GM23338 (cell line): Measurements from ENCODE around the gene PREP. TPM values are rescaled to one million over a fixed set of nuclear protein-coding genes. Genes with fewer than 3 reads are reported as not detected.

Experiments
- ATAC-seq: fragments of 200-7000 bp; cut with Tn5 transposase; 3 replicates; pipeline ENCODE4 v1.9.1; 2020
- DNase-seq: peaks from one replicate; pipeline ENCODE4 v3.0.0-alpha.2; 2015; ENCODE audit warnings: low spot score
- H2AFZ ChIP-seq: fragments of 200-600 bp; sonication (generic); 2 replicates; pipeline ENCODE4 v1.8.0; 2016; ENCODE audit warnings: antibody characterized with exemption, mild to moderate bottlenecking, moderate library complexity
- H3F3A ChIP-seq: fragments of 200-600 bp; sonication (generic); replicated peaks from 2 replicates; pipeline ENCODE4 v1.8.0; 2017; ENCODE audit warnings: antibody characterized with exemption, mixed run types, low read depth
- H3K27ac ChIP-seq: fragments of 200-600 bp; sonication (generic); 2 replicates; pipeline ENCODE4 v1.6.1; 2016; ENCODE audit warnings: low read depth
- H3K27me3 ChIP-seq: fragments of 200-600 bp; sonication (generic); 2 replicates; pipeline ENCODE4 v1.8.0; 2016; ENCODE audit warnings: mild to moderate bottlenecking, mixed run types, moderate library complexity; ENCODE audit not compliant: insufficient read depth
- H3K36me3 ChIP-seq: fragments of 200-600 bp; sonication (generic); 2 replicates; pipeline ENCODE4 v1.8.0; 2016; ENCODE audit warnings: mild to moderate bottlenecking; ENCODE audit not compliant: insufficient read depth
- H3K4me1 ChIP-seq: fragments of 200-600 bp; sonication (generic); 2 replicates; pipeline ENCODE4 v1.8.0; 2016; ENCODE audit warnings: mild to moderate bottlenecking, moderate library complexity; ENCODE audit not compliant: insufficient read depth
- H3K4me2 ChIP-seq: fragments of 200-600 bp; sonication (generic); 2 replicates; pipeline ENCODE4 v1.7.1; 2017; ENCODE audit warnings: mixed run types
- H3K4me3 ChIP-seq: fragments of 200-600 bp; sonication (generic); 2 replicates; pipeline ENCODE4 v1.6.1; 2016; ENCODE audit warnings: mixed run types
- H3K79me2 ChIP-seq: fragments of 200-600 bp; sonication (generic); replicated peaks from 2 replicates; pipeline ENCODE4 v1.8.0; 2017; ENCODE audit warnings: mild to moderate bottlenecking; ENCODE audit not compliant: insufficient read depth
- H3K9me2 ChIP-seq: fragments of 200-600 bp; sonication (generic); 2 replicates; pipeline ENCODE4 v1.8.0; 2017; ENCODE audit not compliant: insufficient read depth
- H4K20me1 ChIP-seq: fragments of 200-600 bp; sonication (generic); replicated peaks from 2 replicates; pipeline ENCODE4 v1.8.0; 2017; ENCODE audit warnings: mild to moderate bottlenecking; ENCODE audit not compliant: insufficient read depth
- H3K27ac Mint-ChIP-seq: 2 replicates; pipeline ENCODE4 v1.8.0; 2020; ENCODE audit warnings: inconsistent platforms, mild to moderate bottlenecking, moderate library complexity, mixed read lengths
- H3K27me3 Mint-ChIP-seq: 3 replicates; pipeline ENCODE4 v1.8.0; 2022; ENCODE audit warnings: low read depth, mild to moderate bottlenecking, moderate library complexity, mixed read lengths, inconsistent platforms; ENCODE audit not compliant: insufficient read depth, poor library complexity
- H3K36me3 Mint-ChIP-seq: 3 replicates; pipeline ENCODE4 v1.8.0; 2021; ENCODE audit warnings: low read depth, mild to moderate bottlenecking, inconsistent platforms, moderate library complexity, mixed read lengths
- H3K4me1 Mint-ChIP-seq: 3 replicates; pipeline ENCODE4 v1.8.0; 2020; ENCODE audit warnings: mild to moderate bottlenecking, inconsistent platforms, mixed read lengths
- H3K4me3 Mint-ChIP-seq: 3 replicates; pipeline ENCODE4 v1.8.0; 2021; ENCODE audit warnings: moderate library complexity, mild to moderate bottlenecking, inconsistent platforms, mixed read lengths
- H3K9me3 Mint-ChIP-seq: 3 replicates; pipeline ENCODE4 v1.8.0; 2020; ENCODE audit warnings: moderate library complexity, mild to moderate bottlenecking, inconsistent platforms, mixed read lengths
- EZH2 ChIP-seq: fragments of 200-600 bp; sonication (generic); IDR thresholded peaks from one replicate; pipeline ENCODE4 v1.8.0; 2017; ENCODE audit warnings: antibody characterized with exemption, mild to moderate bottlenecking, low read depth; ENCODE audit not compliant: unreplicated experiment
- POLR2AphosphoS5 ChIP-seq: IDR thresholded peaks from 2 replicates; pipeline ENCODE4 v1.6.1; 2016; ENCODE audit warnings: antibody characterized with exemption, low read depth
- STAT1 ChIP-seq: IDR thresholded peaks from one replicate; pipeline ENCODE4 v1.6.1; 2016; ENCODE audit warnings: antibody characterized with exemption; ENCODE audit not compliant: unreplicated experiment
- ZNF114 ChIP-seq: fragments of 250-450 bp; sonication (Bioruptor Pico); IDR thresholded peaks from 2 replicates; pipeline ENCODE4 v1.5.0; 2020; ENCODE audit warnings: mild to moderate bottlenecking, moderate library complexity
- ZNF462 ChIP-seq: fragments of 250-450 bp; sonication (Bioruptor Pico); IDR thresholded peaks from 2 replicates; pipeline ENCODE4 v1.5.0; 2020; ENCODE audit warnings: mild to moderate bottlenecking, moderate library complexity
- polyA plus RNA-seq: library from polyadenylated mRNA; unstranded; fragments of >200 nt; fragmentation: Nextera tagmentation; extraction: Ambion mirVana; gene quantifications from 2 replicates; pipeline ENCODE4 v1.2.1, GENCODE V29; 2016
- total RNA-seq: library from RNA; depleted of rRNA; stranded (reverse); fragments of >200 nt; shearing (Covaris generic); gene quantifications from 2 replicates; pipeline ENCODE4 v1.2.3, GENCODE V29; 2014
- TF ChIP-seq, protein P1 (sequence below): IDR thresholded peaks from one replicate; pipeline ENCODE4 v1.6.1; 2018; ENCODE audit warnings: antibody characterized with exemption; ENCODE audit not compliant: unreplicated experiment
- TF ChIP-seq, protein P2 (sequence below): IDR thresholded peaks from 2 replicates; pipeline ENCODE4 v1.6.1; 2016; ENCODE audit warnings: antibody characterized with exemption

The PREP gene
- total and polyA plus RNA-seq, 2 experiments from 2014 or later = 28.5 to 52.7 TPM

- TF ChIP-seq, protein P1, sequence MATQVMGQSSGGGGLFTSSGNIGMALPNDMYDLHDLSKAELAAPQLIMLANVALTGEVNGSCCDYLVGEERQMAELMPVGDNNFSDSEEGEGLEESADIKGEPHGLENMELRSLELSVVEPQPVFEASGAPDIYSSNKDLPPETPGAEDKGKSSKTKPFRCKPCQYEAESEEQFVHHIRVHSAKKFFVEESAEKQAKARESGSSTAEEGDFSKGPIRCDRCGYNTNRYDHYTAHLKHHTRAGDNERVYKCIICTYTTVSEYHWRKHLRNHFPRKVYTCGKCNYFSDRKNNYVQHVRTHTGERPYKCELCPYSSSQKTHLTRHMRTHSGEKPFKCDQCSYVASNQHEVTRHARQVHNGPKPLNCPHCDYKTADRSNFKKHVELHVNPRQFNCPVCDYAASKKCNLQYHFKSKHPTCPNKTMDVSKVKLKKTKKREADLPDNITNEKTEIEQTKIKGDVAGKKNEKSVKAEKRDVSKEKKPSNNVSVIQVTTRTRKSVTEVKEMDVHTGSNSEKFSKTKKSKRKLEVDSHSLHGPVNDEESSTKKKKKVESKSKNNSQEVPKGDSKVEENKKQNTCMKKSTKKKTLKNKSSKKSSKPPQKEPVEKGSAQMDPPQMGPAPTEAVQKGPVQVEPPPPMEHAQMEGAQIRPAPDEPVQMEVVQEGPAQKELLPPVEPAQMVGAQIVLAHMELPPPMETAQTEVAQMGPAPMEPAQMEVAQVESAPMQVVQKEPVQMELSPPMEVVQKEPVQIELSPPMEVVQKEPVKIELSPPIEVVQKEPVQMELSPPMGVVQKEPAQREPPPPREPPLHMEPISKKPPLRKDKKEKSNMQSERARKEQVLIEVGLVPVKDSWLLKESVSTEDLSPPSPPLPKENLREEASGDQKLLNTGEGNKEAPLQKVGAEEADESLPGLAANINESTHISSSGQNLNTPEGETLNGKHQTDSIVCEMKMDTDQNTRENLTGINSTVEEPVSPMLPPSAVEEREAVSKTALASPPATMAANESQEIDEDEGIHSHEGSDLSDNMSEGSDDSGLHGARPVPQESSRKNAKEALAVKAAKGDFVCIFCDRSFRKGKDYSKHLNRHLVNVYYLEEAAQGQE = no peak
- TF ChIP-seq EZH2 (no peak), ZNF114 (CRISPR knock-in tag) (no peak), ZNF462 (CRISPR knock-in tag) (no peak), POLR2AphosphoS5 (no peak), STAT1 (no peak)
- TF ChIP-seq, protein P2, sequence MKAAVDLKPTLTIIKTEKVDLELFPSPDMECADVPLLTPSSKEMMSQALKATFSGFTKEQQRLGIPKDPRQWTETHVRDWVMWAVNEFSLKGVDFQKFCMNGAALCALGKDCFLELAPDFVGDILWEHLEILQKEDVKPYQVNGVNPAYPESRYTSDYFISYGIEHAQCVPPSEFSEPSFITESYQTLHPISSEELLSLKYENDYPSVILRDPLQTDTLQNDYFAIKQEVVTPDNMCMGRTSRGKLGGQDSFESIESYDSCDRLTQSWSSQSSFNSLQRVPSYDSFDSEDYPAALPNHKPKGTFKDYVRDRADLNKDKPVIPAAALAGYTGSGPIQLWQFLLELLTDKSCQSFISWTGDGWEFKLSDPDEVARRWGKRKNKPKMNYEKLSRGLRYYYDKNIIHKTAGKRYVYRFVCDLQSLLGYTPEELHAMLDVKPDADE = no peak
- H2AFZ ChIP-seq = no peak overlapping the region
- no peaks in the 10 kb centered on the region for H3F3A ChIP-seq
- no peak overlapping the region for H3K4me2 ChIP-seq
- Mint-ChIP-seq H3K27me3 (peaks cover 6% of the 10 kb centered on the region), H3K36me3 (no peaks in the 10 kb centered on the region; the same call in 2 of the 3 replicates), H3K9me3 (peaks cover 5% of the 10 kb centered on the region; the same call in 2 of the 3 replicates), H3K4me3 (no peak overlapping the region), H3K4me1 (peaks cover 14% of the 10 kb centered on the region), H3K27ac (no peak overlapping the region)
- H3K4me1 ChIP-seq = peaks cover 10% of the 10 kb centered on the region
- H3K36me3 ChIP-seq = no peaks in the 10 kb centered on the region
- DNase-seq (no peak), ATAC-seq (no peak)
- H3K79me2 ChIP-seq = no peaks in the 10 kb centered on the region
- no peak overlapping the region for H3K27ac ChIP-seq
- no peak overlapping the region for H3K4me3 ChIP-seq
- no peaks in the 10 kb centered on the region for H4K20me1 ChIP-seq
- H3K27me3 ChIP-seq = no peaks in the 10 kb centered on the region
- no peaks in the 10 kb centered on the region for H3K9me2 ChIP-seq
Measured at GRCh38 chr6:105263685-105264610, 138.9 kb downstream of the PREP start.
